ENCODE measurements around the gene SEPSECS. TPM values are rescaled to one million over a fixed set of nuclear protein-coding genes. Genes with fewer than 3 reads are reported as not detected.

SEPSECS gene
- total RNA-seq, 1 donor from 2014 or later, result 10.3 TPM

DNA sequence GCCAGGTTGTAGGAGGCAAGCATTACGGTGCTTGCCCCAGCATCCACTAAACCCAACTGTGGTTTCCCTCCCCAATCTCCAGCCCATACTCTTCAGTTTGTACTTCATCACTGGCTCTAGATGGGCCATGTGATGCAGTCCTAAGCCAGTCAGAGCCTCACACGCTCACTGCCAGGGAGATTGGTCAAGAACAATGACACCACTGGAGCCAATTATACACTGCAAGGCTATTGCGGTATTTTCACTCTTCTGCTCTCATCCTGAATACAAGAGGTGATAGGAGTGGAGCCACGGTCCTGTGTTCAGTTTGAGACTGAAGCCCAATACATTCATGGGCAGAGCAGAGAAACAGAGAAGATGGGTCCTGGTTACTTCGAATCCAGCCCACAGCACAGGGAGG is 58.4 kb downstream of the SEPSECS start:
- Mint-ChIP-seq H3K36me3 (peaks cover 2% of the 10 kb centered on the region), H3K27ac (no peak overlapping the region), H3K27me3 (ENCODE audit: low read depth) (no peaks in the 10 kb centered on the region), H3K9me3 (peaks cover 5% of the 10 kb centered on the region), H3K4me1 (peaks cover 23% of the 10 kb centered on the region), H3K4me3 (no peak overlapping the region)
- no peak for DNase-seq (ENCODE audit: low spot score in 2 of 2, unreplicated experiment in 2 of 2)
- TF ChIP-seq, protein P1, sequence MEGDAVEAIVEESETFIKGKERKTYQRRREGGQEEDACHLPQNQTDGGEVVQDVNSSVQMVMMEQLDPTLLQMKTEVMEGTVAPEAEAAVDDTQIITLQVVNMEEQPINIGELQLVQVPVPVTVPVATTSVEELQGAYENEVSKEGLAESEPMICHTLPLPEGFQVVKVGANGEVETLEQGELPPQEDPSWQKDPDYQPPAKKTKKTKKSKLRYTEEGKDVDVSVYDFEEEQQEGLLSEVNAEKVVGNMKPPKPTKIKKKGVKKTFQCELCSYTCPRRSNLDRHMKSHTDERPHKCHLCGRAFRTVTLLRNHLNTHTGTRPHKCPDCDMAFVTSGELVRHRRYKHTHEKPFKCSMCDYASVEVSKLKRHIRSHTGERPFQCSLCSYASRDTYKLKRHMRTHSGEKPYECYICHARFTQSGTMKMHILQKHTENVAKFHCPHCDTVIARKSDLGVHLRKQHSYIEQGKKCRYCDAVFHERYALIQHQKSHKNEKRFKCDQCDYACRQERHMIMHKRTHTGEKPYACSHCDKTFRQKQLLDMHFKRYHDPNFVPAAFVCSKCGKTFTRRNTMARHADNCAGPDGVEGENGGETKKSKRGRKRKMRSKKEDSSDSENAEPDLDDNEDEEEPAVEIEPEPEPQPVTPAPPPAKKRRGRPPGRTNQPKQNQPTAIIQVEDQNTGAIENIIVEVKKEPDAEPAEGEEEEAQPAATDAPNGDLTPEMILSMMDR (IDR thresholded peaks at IDR 0.05; ENCODE audit: unreplicated experiment), result no peak

DNA sequence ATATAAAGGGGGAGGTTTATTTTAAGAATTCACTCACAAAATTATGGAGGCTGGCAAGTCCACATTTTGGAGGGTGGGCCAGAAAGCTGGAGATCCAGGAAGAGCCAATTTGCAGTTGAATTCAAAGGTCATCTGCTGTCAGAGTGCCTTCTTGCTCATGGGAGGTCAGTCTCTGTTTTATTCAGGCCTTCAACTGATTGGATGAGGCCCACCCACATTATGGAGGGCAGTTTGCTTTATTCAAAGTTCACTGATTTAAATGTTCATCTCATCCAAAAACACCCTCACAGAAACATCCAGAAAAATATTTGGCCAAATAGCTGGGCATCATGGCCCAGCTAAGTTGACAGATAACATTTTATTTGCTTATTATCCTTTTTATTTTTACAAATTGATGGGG is 59.5 kb downstream of the SEPSECS start:
- DNase-seq (ENCODE audit: low spot score in 2 of 2, unreplicated experiment in 2 of 2), result no peak
- no peak overlapping the region for H3K4me3 Mint-ChIP-seq
- TF ChIP-seq, protein P1 (IDR thresholded peaks at IDR 0.05; ENCODE audit: unreplicated experiment), result no peak
- peaks cover 2% of the 10 kb centered on the region for H3K36me3 Mint-ChIP-seq
- H3K27ac Mint-ChIP-seq, result no peak overlapping the region
- peaks cover 23% of the 10 kb centered on the region for H3K4me1 Mint-ChIP-seq
- peaks cover 5% of the 10 kb centered on the region for H3K9me3 Mint-ChIP-seq
- no peaks in the 10 kb centered on the region for H3K27me3 Mint-ChIP-seq (ENCODE audit: low read depth)

DNA sequence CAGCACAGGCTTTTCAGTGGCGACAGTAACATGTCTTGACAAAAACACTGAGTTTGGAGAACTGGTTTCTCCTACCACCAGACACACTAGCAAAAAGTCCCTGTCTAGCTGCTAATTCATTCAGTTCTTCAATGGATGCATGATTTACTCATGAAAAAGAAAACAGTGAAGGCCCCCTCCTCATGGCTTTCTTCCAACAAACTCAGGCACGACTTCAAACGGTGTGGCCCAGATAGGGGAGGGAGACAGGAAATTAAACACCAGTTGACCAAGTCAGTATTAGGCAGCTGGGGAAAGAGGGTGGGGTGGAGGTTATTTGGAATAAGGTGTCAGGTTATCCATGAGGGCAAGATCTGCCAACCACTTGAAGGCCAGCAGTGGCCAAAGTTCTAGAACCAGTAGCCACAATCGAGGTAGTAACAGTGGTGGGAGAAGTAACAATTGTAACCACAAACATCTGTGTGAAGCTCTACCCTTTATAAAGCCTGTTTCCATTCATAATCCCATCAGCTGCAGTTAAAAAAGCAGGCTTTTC is 60.2 kb downstream of the SEPSECS start:
- DNase-seq (ENCODE audit: low spot score in 2 of 2, unreplicated experiment in 2 of 2), result no peak
- Mint-ChIP-seq H3K27ac (peak overlapping the region; percentile 44), H3K4me3 (no peak overlapping the region), H3K9me3 (peaks cover 5% of the 10 kb centered on the region), H3K4me1 (peaks cover 23% of the 10 kb centered on the region), H3K36me3 (peaks cover 2% of the 10 kb centered on the region), H3K27me3 (ENCODE audit: low read depth) (no peaks in the 10 kb centered on the region)
- TF ChIP-seq, protein P1 (IDR thresholded peaks at IDR 0.05; ENCODE audit: unreplicated experiment), result no peak

DNA sequence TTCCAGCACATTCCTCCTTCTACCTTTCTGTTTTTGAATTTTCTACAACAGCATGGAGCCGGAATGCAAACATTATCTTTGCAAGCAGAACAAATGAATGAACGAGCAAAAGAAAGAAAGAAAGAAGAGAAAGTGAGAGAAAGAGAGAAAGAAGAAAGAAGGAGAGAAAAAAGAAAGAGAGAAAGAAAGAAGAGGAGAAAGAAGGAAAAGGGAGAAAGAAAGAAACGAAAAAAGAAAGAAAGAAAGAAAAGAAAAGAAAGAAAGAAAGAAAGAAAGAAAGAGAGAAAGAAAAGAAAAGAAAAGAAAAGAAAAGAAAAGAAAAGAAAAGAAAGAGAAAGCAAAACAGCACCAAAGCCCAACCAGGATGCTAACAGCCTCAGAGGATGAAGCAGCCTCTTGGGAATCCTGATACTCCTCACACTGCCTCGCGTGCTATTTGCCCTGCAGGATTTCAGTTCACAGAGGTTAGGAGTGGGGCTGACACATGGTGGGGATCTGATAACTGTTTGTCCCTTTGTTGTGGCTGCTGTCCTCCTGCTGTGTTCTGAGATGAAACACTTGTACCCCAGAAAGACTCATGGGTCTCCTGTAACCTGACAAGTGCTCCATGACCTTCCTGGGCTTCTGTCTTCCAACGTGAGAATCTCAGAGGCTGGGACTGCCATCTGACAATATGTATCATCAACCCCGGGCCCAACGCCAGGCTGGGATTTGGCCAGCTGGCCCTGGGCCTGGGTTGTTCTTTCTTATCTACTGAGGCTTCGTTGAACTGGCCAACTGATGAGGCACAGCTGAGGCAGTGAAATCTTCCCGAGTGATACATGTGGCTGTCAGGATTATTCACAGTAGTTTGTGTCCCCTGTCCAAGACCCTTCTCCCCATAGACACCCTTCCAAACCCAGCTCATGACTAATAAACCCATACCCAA is 61.0 kb downstream of the SEPSECS start:
- Mint-ChIP-seq H3K4me3 (no peak overlapping the region), H3K4me1 (peaks cover 20% of the 10 kb centered on the region), H3K27me3 (ENCODE audit: low read depth) (no peaks in the 10 kb centered on the region), H3K36me3 (peaks cover 2% of the 10 kb centered on the region), H3K9me3 (peaks cover 9% of the 10 kb centered on the region), H3K27ac (peak overlapping the region; percentile 44)
- TF ChIP-seq, protein P1 (IDR thresholded peaks at IDR 0.05; ENCODE audit: unreplicated experiment), result no peak
- DNase-seq (ENCODE audit: low spot score in 2 of 2, unreplicated experiment in 2 of 2), result peak in 1 of 2 experiments; percentile 49

DNA sequence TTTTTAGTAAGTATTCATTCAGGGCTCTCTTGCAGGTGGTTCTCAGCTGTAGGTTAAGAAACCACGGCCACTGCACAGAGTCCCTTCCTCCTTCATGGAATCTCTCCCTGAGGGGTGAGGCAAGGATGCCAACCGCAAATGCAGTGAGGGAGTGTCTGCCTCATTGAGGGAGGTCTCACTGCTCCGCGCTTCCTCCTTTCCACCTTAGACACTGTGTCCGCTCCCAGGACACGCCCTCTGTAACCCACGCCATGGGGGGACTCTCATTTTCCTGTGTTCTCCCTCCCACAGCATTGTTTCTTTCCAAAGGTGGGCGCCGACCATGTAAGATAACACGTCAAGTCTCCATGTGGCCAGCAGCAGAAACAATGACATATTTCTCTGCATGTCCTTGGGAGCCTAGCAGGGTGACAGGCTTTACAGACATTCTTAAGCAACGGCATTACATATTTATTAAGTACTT is 63.2 kb downstream of the SEPSECS start:
- Mint-ChIP-seq H3K4me1 (peaks cover 21% of the 10 kb centered on the region), H3K27ac (no peak overlapping the region), H3K4me3 (no peak overlapping the region), H3K36me3 (peaks cover 2% of the 10 kb centered on the region), H3K27me3 (ENCODE audit: low read depth) (no peaks in the 10 kb centered on the region), H3K9me3 (peaks cover 23% of the 10 kb centered on the region)
- TF ChIP-seq, protein P1 (IDR thresholded peaks at IDR 0.05; ENCODE audit: unreplicated experiment), result no peak
- DNase-seq (ENCODE audit: low spot score in 2 of 2, unreplicated experiment in 2 of 2), result no peak

Data from mesothelial cell of epicardium (in vitro differentiated cells).